Right lobe of liver (tissue), 4 donors: ENCODE results near the gene GYG2.

ENCODE experiments used
- POLR2A ChIP-seq: fragments of 450-650 bp; IDR thresholded peaks from one replicate; pipeline ENCODE4 v1.6.1; 2017; ENCODE audit warnings: antibody characterized with exemption, mild to moderate bottlenecking
- TF ChIP-seq, protein P1 (sequence below), 4 donors: fragments of 200-600 bp in 3 of 4; fragments of 450-650 bp in 1 of 4; IDR thresholded peaks; one replicate each; pipeline versions ENCODE4 v1.5.1 to v1.8.0; 2016 to 2022; ENCODE audit warnings: antibody characterized with exemption in 4 of 4, mild to moderate bottlenecking in 2 of 4
- donor health status: DM: no; HTN: no; CAD: no.
- donor health status: DM: no; HTN: no; CAD: no.
- donor health status: DM: no; HTN: yes; CAD: no.

DNA sequence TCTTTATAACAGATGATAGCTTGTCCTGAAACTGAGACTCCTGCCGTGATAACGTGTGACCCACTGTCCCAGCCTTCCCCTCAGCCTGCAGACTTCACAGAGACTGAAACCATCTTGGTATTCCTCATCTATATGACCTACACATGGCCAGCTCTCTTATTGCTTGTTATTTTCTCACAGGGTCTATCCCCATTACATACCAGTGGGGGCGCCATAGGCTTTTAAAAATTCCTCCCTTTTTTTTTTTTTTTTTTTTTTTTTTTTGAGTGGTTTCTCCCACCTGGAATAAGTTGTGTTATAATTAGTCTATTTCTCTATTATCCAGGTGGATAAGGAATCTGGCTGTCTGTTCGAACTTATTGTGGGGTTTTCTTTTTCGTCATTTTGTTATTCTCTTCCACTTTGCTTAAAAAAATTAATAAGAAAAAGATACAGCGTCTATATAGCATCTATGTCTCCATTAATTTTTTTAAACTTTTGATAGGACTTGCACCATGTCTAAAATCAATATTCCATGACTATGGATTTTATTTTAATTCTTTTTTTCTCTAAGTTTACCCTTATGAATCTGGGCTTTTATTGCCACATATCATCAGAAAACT lies 47.2 kb downstream of the GYG2 start:
- TF ChIP-seq, protein P1, sequence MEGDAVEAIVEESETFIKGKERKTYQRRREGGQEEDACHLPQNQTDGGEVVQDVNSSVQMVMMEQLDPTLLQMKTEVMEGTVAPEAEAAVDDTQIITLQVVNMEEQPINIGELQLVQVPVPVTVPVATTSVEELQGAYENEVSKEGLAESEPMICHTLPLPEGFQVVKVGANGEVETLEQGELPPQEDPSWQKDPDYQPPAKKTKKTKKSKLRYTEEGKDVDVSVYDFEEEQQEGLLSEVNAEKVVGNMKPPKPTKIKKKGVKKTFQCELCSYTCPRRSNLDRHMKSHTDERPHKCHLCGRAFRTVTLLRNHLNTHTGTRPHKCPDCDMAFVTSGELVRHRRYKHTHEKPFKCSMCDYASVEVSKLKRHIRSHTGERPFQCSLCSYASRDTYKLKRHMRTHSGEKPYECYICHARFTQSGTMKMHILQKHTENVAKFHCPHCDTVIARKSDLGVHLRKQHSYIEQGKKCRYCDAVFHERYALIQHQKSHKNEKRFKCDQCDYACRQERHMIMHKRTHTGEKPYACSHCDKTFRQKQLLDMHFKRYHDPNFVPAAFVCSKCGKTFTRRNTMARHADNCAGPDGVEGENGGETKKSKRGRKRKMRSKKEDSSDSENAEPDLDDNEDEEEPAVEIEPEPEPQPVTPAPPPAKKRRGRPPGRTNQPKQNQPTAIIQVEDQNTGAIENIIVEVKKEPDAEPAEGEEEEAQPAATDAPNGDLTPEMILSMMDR (IDR thresholded peaks at IDR 0.05), result peak; percentile 14 to 54 (median 47)
- no peak for TF ChIP-seq POLR2A
